Endothelial cell of hepatic sinusoid (primary cell): Measurements from ENCODE around the gene UGT1A3.

ENCODE experiments used
- in situ Hi-C: cut with HindIII; loops from 2 replicates; pipeline ENCODE4 v1.10.0; 2017; ENCODE audit warnings: low sequenced_read_pairs

UGT1A3 gene

GRCh38 chr2:233814056-233814835 is 85.4 kb downstream of the UGT1A3 start:
- in situ Hi-C loops, result no loop called here

GRCh38 chr2:233815861-233816260 is 87.0 kb downstream of the UGT1A3 start:
- in situ Hi-C loops, result no loop called here

GRCh38 chr2:233816334-233816733 is 87.5 kb downstream of the UGT1A3 start:
- in situ Hi-C loops, result no loop called here

- in situ Hi-C loops, result no loop called here
These were observed 87.9 kb downstream of the UGT1A3 start for GRCh38 chr2:233816771-233817170.

- in situ Hi-C loops, result no loop called here
These were observed 88.6 kb downstream of the UGT1A3 start for GRCh38 chr2:233817361-233817911.

GRCh38 chr2:233817995-233818638 is 89.3 kb downstream of the UGT1A3 start:
- in situ Hi-C loops, result no loop called here

- in situ Hi-C loops, result no loop called here
These were observed 90.1 kb downstream of the UGT1A3 start for GRCh38 chr2:233818639-233819621.

- in situ Hi-C loops, result no loop called here
These were observed 91.3 kb downstream of the UGT1A3 start for GRCh38 chr2:233819884-233820773.

- in situ Hi-C loops, result no loop called here
These were observed 91.9 kb downstream of the UGT1A3 start for GRCh38 chr2:233820774-233821105.

GRCh38 chr2:233821196-233821595 is 92.4 kb downstream of the UGT1A3 start:
- in situ Hi-C loops, result no loop called here

- in situ Hi-C loops, result no loop called here
These were observed 92.9 kb downstream of the UGT1A3 start for GRCh38 chr2:233821709-233822100.

- in situ Hi-C loops, result no loop called here
These were observed 93.4 kb downstream of the UGT1A3 start for GRCh38 chr2:233822101-233822771.
